ENCODE results near the gene AEBP1.

AEBP1 gene

GRCh38 chr7:44106311-44107065, 2.3 kb downstream of the AEBP1 start:
- DNase-seq, result no peak

GRCh38 chr7:44107116-44107960, 3.2 kb downstream of the AEBP1 start:
- DNase-seq, result no peak

GRCh38 chr7:44107961-44108767, 4.0 kb downstream of the AEBP1 start:
- no peak for DNase-seq

GRCh38 chr7:44108768-44109750, 4.9 kb downstream of the AEBP1 start:
- no peak for DNase-seq

- DNase-seq, result no peak
These were observed 5.8 kb downstream of the AEBP1 start for GRCh38 chr7:44109991-44110390.

- DNase-seq, result no peak
These were observed 6.8 kb downstream of the AEBP1 start for GRCh38 chr7:44110719-44111635.

GRCh38 chr7:44111761-44112160, 7.6 kb downstream of the AEBP1 start:
- no peak for DNase-seq

- DNase-seq, result no peak
These were observed 8.3 kb downstream of the AEBP1 start for GRCh38 chr7:44112231-44112996.

GRCh38 chr7:44112997-44113763, 9.0 kb downstream of the AEBP1 start:
- no peak for DNase-seq

- no peak for DNase-seq
These were observed 9.7 kb downstream of the AEBP1 start for GRCh38 chr7:44113764-44114354.

- no peak for DNase-seq
These were observed 10.6 kb downstream of the AEBP1 start for GRCh38 chr7:44114586-44115310.

GRCh38 chr7:44116087-44116788, 12.1 kb downstream of the AEBP1 start:
- no peak for DNase-seq

GRCh38 chr7:44116789-44117666, 12.9 kb downstream of the AEBP1 start:
- DNase-seq, result no peak

GRCh38 chr7:44117801-44118429, 13.8 kb downstream of the AEBP1 start:
- DNase-seq, result no peak

GRCh38 chr7:44119829-44120380, 15.8 kb downstream of the AEBP1 start:
- DNase-seq, result no peak

- DNase-seq, result no peak
These were observed 16.2 kb downstream of the AEBP1 start for GRCh38 chr7:44120395-44120794.
